Hematopoietic multipotent progenitor cell treated with erythropoietin and hydrocortisone succinate and interleukin-3 and kit ligand, for 15 days (in vitro differentiated cells): Measurements from ENCODE around the gene RASSF8.

Experiments used
- DNase-seq: peaks from one replicate; pipeline ENCODE4 v3.0.0-alpha.2; 2015; ENCODE audit warnings: low spot score

RASSF8 gene

GRCh38 chr12:26106347-26106746, 147.9 kb downstream of the RASSF8 start:
- DNase-seq: no peak

GRCh38 chr12:26108915-26109314, 150.4 kb downstream of the RASSF8 start:
- no peak for DNase-seq

DNA sequence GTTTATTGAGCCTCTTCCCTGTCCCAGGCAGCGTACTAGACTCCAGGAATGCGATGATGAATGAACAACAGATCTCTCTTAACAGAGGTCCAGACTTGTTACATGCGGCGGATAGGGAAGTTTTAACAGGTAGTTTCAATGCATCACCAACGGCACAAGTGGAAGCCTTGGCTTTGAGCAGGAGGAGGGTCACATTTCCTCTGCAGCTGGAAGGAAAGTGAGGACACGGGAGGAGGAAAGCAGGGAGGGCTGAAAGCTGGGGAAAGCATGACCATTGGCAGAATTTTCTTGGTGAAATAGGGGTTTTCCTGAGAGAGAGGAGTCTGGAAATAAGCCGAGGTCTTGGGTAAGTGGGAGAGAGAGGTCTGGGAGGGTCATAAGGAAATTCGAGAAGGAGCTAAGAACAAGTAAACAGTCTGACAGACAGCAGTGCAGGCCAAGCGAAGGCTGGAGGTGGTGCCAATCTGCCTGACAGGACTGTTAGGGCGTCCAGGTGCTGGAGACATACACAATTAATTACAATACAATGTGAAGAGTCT, 150.9 kb downstream of the RASSF8 start:
- DNase-seq: no peak

DNA sequence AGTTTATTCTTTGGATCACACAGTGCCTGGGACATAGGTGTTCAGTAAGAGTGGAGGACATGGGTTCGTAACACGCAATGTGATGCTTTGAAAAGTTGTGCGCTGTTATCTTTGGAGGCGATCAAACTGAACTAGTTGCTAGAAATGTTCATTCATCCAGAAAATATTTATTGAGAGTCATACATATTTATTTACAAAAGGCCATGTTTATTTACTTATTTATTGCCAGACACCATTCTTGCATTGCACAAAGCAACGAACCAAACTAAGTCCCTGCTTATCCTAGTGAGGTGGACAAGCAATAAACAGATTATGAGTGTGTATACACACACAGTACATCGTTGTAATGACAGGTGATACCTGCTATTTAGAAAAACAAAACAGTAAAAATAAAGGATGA, 153.8 kb downstream of the RASSF8 start:
- no peak for DNase-seq

- DNase-seq: no peak
Observed at GRCh38 chr12:26112703-26113147, 154.2 kb downstream of the RASSF8 start.

DNA sequence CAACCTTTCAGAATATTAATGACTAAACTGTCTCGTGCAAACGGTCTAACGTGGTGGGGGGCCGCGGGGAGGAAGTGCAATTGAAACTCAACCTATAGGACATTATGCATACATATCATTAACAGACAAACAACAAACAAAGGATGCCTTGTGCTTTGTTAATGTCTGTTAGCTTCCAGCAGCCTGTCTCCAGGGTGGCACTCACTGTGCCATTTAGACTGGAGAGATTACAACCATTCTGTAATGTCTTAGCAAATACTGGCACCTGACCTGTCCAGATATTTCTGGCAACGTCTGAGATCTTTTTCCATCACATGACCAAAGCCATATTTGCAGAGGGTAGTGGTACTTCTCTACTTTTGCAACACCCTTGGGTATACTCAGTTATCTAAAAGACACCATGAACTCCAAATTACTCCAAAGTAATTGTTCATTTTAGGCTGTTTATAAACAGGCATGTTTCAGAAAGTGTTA, 154.7 kb downstream of the RASSF8 start:
- DNase-seq: no peak

- DNase-seq: peak; percentile 56
Observed at GRCh38 chr12:26113853-26114719, 155.6 kb downstream of the RASSF8 start.

- DNase-seq: no peak
Observed at GRCh38 chr12:26114720-26115401, 156.4 kb downstream of the RASSF8 start.

DNA sequence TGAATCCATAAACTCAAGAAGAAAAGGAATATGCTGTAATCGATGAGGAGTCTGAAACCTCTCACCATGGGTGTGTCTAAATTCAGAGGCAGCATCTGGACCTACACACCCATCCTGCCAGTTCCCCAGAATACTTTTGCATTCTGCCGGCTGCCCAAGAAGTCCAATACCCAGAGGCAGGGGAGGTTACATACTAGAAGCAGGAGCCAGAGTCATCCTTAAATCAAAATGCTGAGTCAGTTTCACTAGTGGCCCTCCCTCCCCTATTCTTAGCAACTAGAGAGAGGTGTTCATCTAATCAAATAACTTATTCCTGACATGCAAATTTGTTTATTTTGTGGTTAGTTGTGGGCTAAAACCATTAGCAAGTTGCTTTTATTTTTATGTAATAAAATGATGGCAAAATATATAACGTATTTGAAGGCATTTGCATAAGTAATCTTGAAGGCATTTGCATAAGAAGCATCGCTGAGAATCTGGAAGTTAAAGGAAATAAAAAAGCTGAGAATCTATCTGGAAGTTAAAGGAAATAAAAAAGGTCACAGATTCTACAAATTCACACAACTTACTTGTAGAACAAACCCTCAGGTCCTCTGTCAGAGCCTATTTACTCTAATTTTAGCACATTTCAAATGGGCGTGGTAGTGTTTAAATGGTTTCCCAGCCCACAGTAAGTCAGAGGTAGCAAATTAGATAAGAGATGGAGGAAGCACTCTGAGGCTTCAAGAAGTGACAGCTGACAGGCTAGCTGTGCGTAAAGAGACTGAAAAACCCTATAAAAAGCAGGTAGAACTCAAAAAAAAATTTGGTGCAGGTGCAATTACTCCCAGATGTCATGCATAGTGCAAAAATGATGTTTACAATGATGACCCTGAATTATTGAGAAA, 158.6 kb downstream of the RASSF8 start:
- no peak for DNase-seq

- no peak for DNase-seq
Observed at GRCh38 chr12:26118308-26118707, 159.8 kb downstream of the RASSF8 start.

GRCh38 chr12:26119391-26119989, 161.0 kb downstream of the RASSF8 start:
- DNase-seq: no peak

DNA sequence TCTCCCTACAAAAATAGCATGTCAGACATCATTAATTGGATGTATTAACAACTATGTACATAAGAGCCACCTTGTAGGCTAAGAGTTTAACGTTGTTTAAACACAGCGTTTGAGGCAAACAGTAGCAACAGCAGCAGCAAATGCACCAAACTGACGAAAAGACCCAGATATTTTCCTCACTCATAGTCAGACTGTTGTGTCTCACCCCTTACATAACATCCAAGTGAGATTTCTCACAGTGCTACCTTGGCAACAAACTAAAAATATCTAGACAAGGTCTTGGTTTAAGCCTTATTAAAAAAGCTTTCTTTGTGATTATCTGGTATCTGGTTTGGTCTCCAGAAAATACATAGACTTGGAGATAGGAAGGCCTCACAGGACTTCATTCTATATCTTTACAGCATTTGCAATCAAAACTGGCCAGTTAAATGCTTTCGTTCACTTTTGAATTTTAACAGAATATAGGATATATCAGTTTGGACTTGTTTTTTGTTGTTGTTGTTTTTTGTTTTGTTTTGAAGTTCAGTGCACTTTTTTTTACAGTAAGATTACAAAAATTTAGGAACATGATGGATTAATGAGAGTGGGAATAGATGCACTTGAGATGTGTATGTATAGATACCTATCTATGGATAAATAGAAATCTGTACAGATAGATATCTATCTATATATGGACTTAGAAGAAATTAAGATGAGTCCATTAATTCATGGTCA, 162.2 kb downstream of the RASSF8 start:
- no peak for DNase-seq

DNA sequence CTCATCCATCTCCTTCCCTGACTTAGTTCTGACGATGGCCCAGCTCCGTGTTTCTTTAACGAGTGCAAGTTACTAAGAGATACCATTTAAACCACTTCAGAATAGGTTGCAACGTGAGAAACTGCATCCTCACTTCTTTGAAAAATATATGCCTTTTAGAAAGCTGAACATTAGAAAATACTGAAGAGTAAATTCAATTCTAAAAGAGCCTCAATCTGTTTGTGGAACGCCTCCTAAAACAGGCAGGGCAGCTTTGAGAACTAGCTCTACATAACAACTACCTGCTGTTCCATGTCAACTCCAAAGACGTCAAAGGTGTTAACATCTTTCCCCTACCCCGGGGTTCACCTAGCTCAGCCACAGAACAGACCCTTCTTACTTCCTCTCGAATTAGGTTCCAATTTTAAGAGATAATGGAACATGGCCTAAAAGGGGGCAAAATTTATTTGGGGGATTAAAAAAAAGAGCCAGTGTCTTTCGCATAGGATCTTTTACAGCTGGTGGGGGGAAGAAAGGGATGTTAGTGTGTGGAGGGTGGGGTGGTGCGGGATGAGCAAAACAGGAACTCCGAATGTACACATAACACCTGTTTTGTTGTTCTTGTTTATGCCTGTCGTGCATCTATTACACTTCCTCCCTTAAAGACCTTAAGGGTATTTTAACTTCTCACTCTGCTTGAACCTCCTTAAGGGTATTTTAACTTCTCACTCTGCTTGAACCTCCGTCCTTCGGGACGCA, 163.0 kb downstream of the RASSF8 start:
- DNase-seq: no peak

DNA sequence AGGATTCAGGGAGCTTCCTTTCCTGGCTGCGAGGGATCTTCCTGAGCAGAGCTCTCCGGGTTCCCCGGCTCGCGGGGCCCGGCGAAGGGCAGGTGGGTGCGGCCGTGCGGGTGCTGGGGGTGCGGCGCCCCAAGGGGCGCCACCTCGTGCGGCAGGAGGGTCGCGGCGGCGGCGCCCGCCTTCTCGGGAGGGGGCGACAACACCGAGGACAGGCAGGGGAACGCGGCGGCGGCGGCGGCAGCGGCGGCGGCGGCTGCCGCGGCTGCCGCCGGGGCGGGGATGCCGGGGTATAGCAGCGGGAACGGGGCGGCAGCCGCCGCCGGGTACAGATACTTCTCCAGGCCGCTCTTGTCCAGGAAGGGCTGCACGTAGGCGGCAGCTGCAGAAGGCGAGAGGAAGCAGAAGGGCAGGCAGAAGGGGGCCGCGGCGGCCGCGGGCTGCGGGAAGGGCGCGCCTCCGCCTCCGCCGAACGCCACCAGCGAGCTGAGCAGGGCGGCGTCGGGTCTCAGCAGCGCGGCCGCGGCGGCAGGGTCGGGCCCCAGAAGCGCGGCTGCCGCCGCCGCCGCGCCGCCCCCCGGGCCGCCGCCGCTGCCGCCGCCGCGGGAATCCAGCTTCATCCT, 163.7 kb downstream of the RASSF8 start:
- no peak for DNase-seq

GRCh38 chr12:26122681-26123481, 164.4 kb downstream of the RASSF8 start:
- DNase-seq: no peak

DNA sequence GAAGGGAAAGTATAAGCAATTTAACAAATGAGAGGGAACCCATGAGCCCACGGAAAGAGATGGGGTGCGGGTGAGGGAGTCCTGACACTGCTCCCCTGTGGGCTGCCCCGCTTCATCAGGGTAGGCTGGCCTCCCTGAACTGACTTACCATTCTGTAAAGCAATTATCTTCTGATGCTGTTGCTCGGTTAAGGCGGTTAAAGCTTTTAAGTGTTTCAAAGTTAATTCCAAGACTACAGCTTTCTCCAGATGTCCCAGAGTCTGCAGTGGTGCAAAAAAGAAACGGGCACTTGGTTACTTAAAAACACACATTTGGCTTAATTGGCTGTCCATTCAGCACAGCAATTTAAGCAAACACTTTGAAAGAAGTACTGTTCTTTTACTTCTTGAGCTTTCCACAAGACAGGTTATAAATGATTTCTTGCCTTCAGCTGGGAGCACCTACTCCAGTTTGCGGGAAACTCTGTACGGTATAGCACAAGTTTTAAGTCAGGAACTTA, 165.0 kb downstream of the RASSF8 start:
- no peak for DNase-seq

GRCh38 chr12:26124446-26125399, 166.2 kb downstream of the RASSF8 start, which contains the start of gene BHLHE41:
Gene BHLHE41, minus strand, starts transcription at chr12:26125037. Its CDS starts 258 bp downstream, at chr12:26124779.
- DNase-seq: no peak
